GM10266 (cell line): ENCODE results near the gene LRP4.

Experiments
- DNase-seq: peaks from one replicate; pipeline ENCODE4 v3.0.0; 2012; ENCODE audit errors: extremely low spot score
- CTCF ChIP-seq: IDR thresholded peaks from 2 replicates; pipeline ENCODE4 v1.5.1; 2012; ENCODE audit warnings: mild to moderate bottlenecking, low read depth; ENCODE audit not compliant: control insufficient read depth, insufficient read depth; ENCODE audit errors: missing control alignments

The LRP4 gene

GRCh38 chr11:46907606-46908005 lies 10.7 kb downstream of the LRP4 start:
- TF ChIP-seq CTCF: no peak
- DNase-seq: no peak

GRCh38 chr11:46906609-46907041 lies 11.7 kb downstream of the LRP4 start:
- no peak for DNase-seq

GRCh38 chr11:46905806-46906205 lies 12.5 kb downstream of the LRP4 start:
- no peak for DNase-seq
- no peak for TF ChIP-seq CTCF

More at GRCh38 chr11:46906609-46907041, 11.7 kb downstream of the LRP4 start:
- TF ChIP-seq CTCF: no peak

GRCh38 chr11:46903846-46904245 lies 14.5 kb downstream of the LRP4 start:
- no peak for TF ChIP-seq CTCF
- DNase-seq: no peak

- TF ChIP-seq CTCF: no peak
- DNase-seq: no peak
Measured at GRCh38 chr11:46902694-46903093, 15.7 kb downstream of the LRP4 start.

GRCh38 chr11:46901156-46901555 lies 17.2 kb downstream of the LRP4 start:
- no peak for TF ChIP-seq CTCF
- no peak for DNase-seq

GRCh38 chr11:46900091-46900746 lies 18.1 kb downstream of the LRP4 start:
- DNase-seq: no peak
- TF ChIP-seq CTCF: no peak
